Peyer's patch (tissue), 4 donors: ENCODE data around the gene SHROOM1. TPM values are rescaled to one million over a fixed set of nuclear protein-coding genes. Genes with fewer than 3 reads are reported as not detected.

Experiments used
- DNase-seq, 3 donors: peaks; one replicate each; pipeline ENCODE4 v3.0.0-alpha.2; 2017 to 2019
- H3K27ac ChIP-seq, 4 donors: fragments of 200-600 bp; sonication (generic); one replicate each; pipeline ENCODE4 v1.5.1; 2016 to 2019
- H3K27me3 ChIP-seq, 2 donors: fragments of 200-600 bp; sonication (generic); one replicate each; pipeline ENCODE4 v1.5.1; 2019
- H3K36me3 ChIP-seq, 3 donors: fragments of 200-600 bp; sonication (generic); one replicate each; pipeline ENCODE4 v1.5.1; 2016 to 2019
- H3K4me1 ChIP-seq, 4 donors: fragments of 200-600 bp; sonication (generic); one replicate each; pipeline ENCODE4 v1.5.1; 2016 to 2019
- H3K4me3 ChIP-seq, 4 donors: fragments of 200-600 bp; sonication (generic); 1 replicate in 3 of 4; 2 replicates in 1 of 4; pipeline ENCODE4 v1.5.1; 2016 to 2019; ENCODE audit warnings: mild to moderate bottlenecking in 1 of 4
- H3K9me3 ChIP-seq, 4 donors: fragments of 200-600 bp; sonication (generic); one replicate each; pipeline ENCODE4 v1.5.1; 2016 to 2019; ENCODE audit warnings: mild to moderate bottlenecking in 1 of 4
- POLR2A ChIP-seq, 2 donors: fragments of 450-650 bp; IDR thresholded peaks; one replicate each; pipeline ENCODE4 v1.5.1; 2017; ENCODE audit warnings: antibody characterized with exemption in 2 of 2, mild to moderate bottlenecking in 2 of 2, moderate library complexity in 2 of 2
- total RNA-seq, 4 donors: library from RNA; depleted of rRNA; stranded (reverse); fragments of >200 nt; gene quantifications; one replicate each; pipeline ENCODE4 v1.1.0, GENCODE V29; 2016
- TF ChIP-seq, protein P1 (sequence below), 6 experiments: fragments of 450-650 bp in 4 of 6; fragments of 200-600 bp in 2 of 6; sonication (generic) in 1 of 6; IDR thresholded peaks; one replicate each; pipeline ENCODE4 v1.5.1; 2017 to 2019; ENCODE audit warnings: antibody characterized with exemption in 6 of 6, mild to moderate bottlenecking in 3 of 6, moderate library complexity in 1 of 6

SHROOM1 gene
- total RNA-seq, 4 donors from 2014 or later: 14.9 to 200 (median 95.3) TPM

DNA sequence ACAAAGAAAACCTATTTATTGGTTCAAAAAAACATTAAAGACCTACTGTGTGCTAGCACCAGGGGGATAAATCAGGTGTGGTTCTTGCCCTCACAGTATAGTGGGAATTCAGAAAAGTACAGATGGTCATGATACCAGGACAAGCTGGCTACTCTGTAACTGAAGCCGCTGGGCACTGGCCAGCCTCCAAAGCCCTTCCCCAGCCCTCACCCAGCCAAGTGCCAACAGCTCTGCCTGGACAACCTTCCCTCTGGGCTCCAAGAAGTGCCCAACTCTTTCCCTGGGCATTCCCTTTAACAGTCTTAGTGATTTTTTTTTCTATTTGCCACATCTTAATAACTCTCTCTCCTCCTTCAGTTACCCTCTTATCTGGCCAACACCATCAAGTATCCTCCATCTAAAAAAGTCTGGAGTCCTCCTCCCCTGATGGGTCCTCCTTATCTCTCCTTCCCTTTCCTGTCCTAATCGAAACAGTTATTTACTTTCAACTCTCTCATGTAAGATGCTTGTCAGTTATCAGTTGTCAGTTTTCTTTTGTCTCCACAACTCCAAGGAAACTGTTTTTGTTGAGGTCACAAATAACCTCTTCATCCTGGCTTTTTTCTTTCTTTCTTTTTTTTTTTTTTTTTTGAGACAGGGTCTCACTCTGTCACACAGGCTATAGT lies 40.1 kb downstream of the SHROOM1 start:
- no peak overlapping the region for H3K4me3 ChIP-seq
- no peak for DNase-seq
- no peaks in the 10 kb centered on the region for H3K4me1 ChIP-seq
- no peak overlapping the region for H3K27ac ChIP-seq
- H3K9me3 ChIP-seq: no peaks in the 10 kb centered on the region
- TF ChIP-seq, protein P1, sequence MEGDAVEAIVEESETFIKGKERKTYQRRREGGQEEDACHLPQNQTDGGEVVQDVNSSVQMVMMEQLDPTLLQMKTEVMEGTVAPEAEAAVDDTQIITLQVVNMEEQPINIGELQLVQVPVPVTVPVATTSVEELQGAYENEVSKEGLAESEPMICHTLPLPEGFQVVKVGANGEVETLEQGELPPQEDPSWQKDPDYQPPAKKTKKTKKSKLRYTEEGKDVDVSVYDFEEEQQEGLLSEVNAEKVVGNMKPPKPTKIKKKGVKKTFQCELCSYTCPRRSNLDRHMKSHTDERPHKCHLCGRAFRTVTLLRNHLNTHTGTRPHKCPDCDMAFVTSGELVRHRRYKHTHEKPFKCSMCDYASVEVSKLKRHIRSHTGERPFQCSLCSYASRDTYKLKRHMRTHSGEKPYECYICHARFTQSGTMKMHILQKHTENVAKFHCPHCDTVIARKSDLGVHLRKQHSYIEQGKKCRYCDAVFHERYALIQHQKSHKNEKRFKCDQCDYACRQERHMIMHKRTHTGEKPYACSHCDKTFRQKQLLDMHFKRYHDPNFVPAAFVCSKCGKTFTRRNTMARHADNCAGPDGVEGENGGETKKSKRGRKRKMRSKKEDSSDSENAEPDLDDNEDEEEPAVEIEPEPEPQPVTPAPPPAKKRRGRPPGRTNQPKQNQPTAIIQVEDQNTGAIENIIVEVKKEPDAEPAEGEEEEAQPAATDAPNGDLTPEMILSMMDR (IDR thresholded peaks at IDR 0.05): no peak
- TF ChIP-seq POLR2A (IDR thresholded peaks at IDR 0.05): no peak
- H3K36me3 ChIP-seq: no peaks in the 10 kb centered on the region
- H3K27me3 ChIP-seq: no peaks in the 10 kb centered on the region

DNA sequence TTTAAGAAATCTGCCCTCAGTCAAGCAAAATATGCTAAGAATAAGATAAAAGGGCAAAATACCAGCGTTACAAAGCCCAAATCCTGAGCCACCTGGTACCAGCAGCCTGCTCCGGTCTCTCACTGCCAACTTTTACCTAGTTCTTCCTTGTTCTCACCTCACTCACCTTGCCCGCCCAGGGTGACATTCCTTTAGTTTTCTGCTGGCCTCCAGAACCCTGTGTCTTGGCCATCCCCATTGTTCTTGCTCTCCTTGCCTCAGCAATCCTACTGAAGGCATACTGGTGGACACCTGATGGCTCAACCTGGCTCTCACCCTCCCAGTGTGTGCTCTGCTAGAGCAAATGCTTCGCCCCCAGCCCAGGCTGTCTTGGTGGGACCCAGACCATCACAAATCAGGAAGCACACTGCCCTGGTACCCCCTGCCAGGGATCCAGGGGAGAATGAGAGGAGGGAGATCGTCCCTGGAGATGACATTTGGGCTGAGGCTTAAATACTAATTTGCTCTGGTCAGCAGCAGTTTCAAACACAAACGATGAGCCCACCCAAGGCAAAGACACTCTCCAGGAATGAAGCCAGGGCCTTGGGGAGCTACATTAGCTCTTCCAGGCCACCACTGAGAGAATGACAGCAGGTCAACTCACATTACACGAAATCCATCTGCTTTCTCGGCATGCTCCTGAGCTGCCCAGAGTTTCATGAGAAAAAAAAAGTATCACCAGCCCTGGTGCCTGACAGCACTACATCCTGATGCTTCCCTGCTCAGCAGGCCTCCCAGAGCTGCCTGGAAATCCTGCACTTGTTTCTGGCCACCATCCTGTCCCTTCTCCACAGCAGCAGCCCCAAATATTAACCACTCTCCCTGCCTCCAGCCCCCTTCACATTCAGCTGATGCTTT lies 41.2 kb downstream of the SHROOM1 start:
- no peak for TF ChIP-seq POLR2A (IDR thresholded peaks at IDR 0.05)
- TF ChIP-seq, protein P1 (IDR thresholded peaks at IDR 0.05): no peak
- Histone ChIP-seq H3K27me3 (no peaks in the 10 kb centered on the region), H3K36me3 (no peaks in the 10 kb centered on the region), H3K4me3 (no peak overlapping the region), H3K27ac (no peak overlapping the region), H3K9me3 (no peaks in the 10 kb centered on the region), H3K4me1 (no peaks in the 10 kb centered on the region)
- no peak for DNase-seq

DNA sequence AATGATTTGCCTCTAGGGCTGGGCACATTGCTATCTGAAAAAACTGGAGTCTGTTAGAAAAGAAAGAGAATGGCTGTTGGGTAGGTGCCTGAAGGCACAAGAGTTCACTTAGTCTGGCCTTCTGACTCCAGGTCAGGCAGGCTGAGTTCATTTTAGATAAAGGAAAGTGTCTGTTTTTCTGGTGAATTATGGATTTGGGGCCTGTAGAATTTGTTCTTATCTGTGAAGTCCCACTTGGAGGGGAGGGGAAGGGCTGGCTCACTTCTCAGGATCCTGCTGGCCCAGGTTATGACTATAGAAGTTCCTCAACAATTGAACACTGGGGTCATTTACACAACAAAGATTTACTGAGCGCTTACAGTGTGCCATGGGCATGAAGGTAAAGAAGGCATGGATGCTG lies 41.9 kb downstream of the SHROOM1 start:
- Histone ChIP-seq H3K9me3 (no peaks in the 10 kb centered on the region), H3K36me3 (no peaks in the 10 kb centered on the region), H3K27ac (no peak overlapping the region), H3K27me3 (no peaks in the 10 kb centered on the region), H3K4me1 (no peaks in the 10 kb centered on the region), H3K4me3 (no peak overlapping the region)
- TF ChIP-seq, protein P1 (IDR thresholded peaks at IDR 0.05): no peak
- TF ChIP-seq POLR2A (IDR thresholded peaks at IDR 0.05): no peak
- DNase-seq: no peak

DNA sequence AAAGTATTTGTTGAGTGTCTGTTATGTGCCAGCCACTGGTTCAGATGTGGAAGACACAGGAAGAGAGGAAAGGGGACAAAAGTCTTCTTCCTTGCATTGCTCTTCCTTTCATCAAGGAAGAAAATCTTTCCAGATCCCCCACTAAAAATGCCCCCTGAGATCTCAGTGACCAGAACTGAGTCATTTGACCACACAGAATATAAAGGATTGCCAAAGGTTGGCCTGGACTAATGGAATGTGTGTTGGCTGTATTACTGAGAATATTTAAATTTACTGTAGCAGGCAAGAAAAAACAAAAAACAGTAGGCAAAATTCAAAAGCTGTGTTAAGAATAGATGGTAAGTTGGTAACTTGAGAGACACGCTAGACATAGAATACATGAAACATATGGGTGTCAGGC lies 43.4 kb downstream of the SHROOM1 start:
- Histone ChIP-seq H3K4me1 (no peaks in the 10 kb centered on the region), H3K27me3 (no peaks in the 10 kb centered on the region), H3K9me3 (no peaks in the 10 kb centered on the region), H3K4me3 (no peak overlapping the region), H3K36me3 (no peaks in the 10 kb centered on the region), H3K27ac (no peak overlapping the region)
- TF ChIP-seq, protein P1 (IDR thresholded peaks at IDR 0.05): no peak
- DNase-seq: no peak

DNA sequence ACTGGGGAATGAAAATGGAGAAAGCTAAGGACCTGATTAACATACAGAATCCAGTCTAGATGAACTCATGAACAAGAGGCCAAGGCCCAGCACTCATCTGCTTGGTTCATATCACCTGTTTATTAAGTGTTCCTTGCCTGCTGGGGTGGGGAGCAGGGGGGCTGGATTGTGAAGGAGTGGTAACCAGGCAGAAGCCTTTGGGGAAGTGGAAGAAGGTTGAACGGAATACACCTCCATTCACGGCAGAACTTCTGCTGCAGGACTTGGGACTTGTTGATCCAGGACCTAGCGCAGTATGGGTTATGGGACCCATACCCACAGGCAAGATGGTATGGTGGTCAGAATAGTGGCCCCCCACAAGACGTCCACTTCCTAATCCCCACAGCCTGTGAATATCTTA lies 44.6 kb downstream of the SHROOM1 start:
- Histone ChIP-seq H3K27ac (no peak overlapping the region), H3K36me3 (no peaks in the 10 kb centered on the region), H3K4me1 (no peaks in the 10 kb centered on the region), H3K27me3 (no peaks in the 10 kb centered on the region), H3K9me3 (no peaks in the 10 kb centered on the region), H3K4me3 (no peak overlapping the region)
- TF ChIP-seq POLR2A (IDR thresholded peaks at IDR 0.05): no peak
- TF ChIP-seq, protein P1 (IDR thresholded peaks at IDR 0.05): no peak
- no peak for DNase-seq
